GM19023 (cell line): Measurements from ENCODE around the gene TNFAIP8.

Experiments used
- ATAC-seq: cut with Tn5 transposase; IDR thresholded peaks from one replicate; pipeline ENCODE4 v1.9.1; 2021; ENCODE audit warnings: mild to moderate bottlenecking, moderate library complexity; ENCODE audit not compliant: unreplicated experiment

Gene TNFAIP8

DNA sequence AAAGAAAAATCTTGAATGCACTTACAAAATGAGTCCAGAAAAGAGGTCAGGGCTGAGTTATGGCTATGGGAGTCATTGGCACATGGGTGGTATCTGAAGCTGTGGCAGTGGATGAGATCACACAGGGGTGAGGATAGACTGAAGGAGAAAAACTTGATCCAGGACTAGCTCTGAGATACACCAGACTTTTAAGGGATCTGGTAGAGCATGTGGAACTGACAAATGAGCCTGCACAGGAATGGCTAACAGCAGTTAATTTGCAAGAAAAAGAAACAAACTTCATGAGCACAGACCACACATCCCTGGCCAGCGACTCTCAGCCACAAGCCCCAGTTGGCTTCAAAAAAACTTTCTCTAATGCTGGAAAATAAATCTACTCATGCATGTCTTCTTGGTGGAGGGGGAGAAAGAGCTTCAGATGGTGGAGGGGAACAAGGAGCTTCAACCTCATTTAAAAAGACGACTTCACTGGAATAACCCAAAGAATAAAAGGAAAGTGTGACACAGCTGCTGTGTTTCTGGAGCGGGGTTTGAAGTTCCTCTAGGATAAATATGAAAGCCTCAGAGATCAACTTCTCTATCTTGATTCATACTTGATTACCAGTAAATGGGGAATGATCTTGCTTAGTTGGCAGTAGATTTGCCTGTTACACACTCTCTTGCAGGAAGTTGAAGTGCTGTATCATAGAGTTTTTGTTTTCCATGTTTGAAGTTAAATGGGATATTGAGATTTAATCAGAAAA, 33.6 kb downstream of the TNFAIP8 start:
- no peak for ATAC-seq

DNA sequence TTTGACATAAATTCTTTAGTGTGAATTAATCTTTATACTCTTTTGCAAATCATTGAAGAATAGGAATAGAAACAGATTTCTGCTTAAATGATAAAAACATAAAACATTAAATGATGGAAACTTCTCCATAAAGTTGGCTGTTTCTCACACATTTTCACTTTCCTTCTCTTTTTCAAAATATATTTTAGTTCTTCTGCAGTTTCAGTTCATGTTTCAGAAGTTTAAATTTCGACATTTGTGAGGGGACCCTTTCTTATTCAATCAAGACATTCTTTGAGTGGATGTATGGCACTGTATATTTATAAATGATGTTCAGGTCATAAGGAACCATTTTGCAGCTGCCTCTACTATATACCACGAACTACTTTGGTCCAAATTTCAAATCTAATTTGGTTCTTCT, 34.6 kb downstream of the TNFAIP8 start:
- ATAC-seq: no peak

DNA sequence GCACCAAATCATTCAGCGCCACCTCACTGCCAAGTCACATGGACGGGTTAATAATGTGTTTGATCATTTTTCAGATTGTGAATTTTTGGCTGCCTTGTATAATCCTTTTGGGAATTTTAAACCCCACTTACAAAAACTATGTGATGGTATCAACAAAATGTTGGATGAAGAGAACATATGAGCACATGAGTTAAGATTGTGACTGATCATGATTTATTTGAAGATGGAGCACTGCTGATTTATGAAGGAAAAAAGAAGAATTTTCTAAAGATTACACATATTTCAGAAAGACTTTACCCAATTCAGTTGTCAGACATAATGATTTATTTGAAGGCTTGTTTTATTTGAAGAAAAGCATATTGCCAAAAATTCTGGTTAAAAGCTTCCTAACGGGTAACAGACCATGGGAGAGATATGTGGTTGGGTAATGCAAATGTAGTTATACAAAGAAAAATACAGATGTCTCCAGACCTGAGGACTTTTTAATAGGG, 37.4 kb downstream of the TNFAIP8 start:
- ATAC-seq: no peak

DNA sequence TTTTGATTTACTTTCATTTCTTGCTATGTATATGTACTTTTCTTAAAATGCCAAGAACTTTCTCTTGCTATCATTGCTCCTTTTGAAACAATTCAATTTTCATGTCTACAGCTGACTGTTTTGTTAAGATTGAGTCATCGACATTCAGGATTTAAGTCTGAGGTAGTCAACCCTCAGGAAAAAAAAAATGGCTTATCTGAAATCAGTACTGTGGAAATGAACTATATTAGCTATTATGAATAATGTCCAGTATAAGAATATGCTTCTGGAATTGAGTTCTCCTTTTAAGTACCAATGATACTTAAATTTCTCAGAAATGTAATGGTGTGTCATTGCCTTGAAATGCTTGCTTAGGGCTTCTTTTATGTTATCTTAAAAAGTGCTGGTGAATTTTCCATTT, 37.9 kb downstream of the TNFAIP8 start:
- ATAC-seq: no peak

DNA sequence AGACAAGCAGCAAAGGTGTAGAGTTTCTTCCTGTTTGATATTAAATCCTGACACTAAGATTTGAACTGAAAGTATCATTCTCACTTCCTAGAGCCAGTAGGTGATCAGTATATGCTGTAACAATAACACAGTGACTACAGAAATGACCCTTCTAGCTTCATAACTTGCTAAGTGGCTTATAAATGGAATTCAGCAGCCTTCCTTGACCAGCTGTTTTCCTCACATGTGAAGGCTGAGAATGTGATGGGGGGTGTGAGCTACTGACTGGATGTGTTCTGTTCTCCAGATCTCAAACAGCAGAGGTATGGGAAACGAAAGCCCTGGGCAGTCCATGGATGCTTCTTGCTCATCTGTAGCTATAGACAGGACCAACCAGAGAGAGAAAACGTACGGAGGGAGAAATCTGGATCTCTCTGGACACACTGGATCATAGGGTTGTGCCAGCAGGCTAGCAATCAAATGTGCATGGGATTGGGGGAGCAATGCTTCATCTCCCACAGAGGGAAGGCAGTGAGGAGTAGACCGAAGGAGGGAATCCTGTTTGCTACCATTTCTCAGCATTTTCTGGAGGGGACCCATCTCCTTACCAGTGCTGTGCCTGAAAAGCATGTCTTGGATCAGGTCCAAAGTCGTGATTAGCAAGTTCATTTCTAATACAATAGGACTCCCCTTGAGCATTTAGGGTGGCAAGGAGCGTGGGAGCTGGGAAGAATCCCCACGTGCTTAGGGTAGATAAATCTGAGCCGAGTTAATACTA, 39.4 kb downstream of the TNFAIP8 start:
- peak; percentile 42 for ATAC-seq

DNA sequence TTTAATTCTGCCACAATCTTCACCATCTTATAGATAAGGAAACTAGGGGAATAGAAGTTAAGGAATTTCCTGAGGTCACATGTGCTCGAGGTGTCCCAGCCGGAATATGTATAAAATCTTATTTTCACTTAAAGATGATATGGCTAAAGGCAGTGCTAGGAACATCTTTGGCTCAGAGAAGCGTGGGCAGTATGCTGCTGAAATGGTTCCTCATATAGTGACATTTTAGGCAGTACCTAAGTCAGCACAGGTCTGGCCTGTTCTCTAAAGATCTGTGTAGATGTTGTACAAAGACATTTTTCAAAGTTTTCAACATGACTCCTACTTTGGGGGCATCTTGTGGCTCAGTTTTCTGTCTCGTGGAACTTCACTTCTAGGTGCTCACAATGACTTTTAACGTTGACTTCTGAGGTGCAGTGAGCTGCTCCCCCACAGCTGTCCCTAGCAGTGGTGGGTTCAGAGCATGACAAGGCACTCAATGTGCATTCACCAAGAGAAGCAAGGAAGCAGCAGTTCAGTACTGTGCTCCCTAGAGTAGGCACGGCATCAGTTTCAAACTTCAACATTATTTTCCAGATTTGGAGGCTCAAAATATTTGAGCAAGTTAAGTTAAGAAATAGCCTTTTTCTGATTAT, 40.3 kb downstream of the TNFAIP8 start:
- peak; percentile 25 for ATAC-seq

DNA sequence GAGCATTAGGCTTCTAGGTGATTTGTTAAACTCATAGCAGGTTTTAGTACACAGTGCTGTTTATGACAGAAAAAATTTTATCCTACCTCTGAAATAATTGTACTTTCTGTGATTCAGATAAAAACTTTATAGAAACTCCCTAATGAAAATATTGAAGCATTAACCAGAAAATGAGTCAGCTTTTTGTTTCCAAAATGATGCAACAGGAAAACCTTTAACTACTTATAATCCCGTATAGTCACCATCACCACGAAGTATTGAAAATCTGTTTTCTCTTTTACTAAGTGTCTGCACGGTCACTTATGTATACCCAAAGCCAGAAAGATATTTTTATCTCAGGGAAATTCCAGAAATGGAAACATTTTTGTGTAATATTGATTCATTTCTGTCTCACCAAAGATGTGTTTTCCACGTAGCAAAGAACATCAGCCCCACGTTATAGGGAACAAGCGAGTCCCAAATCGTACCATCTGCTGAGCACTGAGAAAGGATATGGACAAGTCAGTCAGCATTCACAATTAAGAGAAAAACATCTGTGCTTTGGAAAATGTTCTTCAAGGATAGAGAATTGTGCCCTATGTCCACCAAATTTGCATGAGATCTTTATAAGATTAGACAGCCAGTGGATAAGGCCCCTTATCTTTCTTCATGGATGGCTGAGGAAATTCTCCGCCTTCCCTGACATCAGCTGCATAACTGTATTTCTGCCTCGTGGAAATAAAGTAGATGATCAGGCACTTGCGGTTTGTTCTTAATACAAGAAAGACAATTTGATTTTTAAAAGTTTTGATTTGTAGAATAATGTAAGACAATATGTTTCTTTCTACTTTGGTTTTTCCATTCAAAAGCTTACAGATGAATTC, 41.9 kb downstream of the TNFAIP8 start:
- peak; percentile 60 for ATAC-seq

DNA sequence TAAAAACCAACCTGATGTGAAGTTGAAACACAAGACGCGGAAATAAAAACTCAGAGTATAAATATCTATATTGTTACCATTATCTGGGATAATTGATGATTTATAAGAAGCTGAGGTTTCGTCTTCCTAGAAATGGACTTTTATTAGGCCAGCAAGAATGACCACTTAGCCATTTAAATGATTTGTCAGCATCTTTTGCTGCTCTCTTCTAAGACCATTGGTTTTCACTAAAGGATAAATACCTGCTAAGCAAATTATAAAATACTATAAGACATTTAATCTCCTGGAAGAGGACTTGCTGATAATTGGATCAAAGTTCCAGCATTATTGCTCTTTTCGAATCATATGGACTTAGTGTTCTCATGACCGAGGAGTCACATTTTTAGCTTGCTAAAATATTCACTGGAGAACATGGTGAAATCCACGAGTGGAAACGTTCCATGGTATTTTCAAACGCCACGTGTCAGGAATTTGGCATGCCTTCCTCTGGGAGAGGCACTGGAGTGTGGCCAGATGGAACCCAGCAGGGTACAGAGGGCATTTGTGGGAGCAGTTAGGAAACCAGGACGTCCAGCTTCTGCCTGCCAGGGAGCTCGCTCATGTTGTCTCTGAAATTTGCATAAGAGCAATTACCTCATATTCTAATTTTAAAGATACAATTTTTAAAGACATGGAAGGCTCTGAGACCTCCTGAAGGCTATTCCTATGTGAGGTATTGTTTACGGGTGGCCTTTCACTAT, 43.1 kb downstream of the TNFAIP8 start:
- no peak for ATAC-seq

DNA sequence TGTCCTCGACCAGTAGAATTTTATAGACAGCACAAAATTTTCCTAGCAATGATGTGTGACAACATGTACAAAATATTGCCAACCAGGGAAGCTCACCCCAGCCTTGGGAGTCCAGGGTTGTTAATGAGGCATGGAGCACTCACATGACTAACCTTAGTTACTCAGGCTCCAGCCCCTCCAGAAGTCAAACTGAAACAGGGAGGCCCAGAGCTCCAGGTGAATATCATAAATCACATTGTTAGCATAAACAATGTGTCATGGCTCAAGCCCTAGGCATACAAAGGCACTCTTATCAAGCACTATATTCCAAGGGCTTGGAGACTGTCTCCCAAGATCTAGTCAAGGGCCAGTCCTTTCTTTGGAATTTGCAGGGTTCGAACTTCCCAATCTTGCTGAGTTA, 44.4 kb downstream of the TNFAIP8 start:
- ATAC-seq: no peak

DNA sequence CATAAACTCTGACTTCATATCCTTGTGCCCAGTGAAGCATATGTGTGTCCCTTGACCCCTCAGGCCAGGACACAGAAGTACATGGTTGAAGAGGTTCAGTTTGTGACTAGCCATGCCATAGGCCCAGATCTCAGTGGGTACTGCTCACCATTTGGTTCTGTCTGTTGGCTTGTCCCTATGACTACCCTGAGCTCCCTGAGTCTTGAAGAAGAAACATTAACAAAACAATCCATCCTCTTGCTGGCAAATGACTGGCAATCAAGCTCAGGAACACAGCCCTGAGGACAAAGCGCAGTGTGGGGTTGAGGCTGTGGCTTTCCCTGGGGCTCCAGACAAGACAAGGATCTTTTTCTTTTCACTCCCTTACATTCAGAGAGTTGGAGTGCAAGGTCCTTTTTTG, 46.3 kb downstream of the TNFAIP8 start:
- no peak for ATAC-seq

DNA sequence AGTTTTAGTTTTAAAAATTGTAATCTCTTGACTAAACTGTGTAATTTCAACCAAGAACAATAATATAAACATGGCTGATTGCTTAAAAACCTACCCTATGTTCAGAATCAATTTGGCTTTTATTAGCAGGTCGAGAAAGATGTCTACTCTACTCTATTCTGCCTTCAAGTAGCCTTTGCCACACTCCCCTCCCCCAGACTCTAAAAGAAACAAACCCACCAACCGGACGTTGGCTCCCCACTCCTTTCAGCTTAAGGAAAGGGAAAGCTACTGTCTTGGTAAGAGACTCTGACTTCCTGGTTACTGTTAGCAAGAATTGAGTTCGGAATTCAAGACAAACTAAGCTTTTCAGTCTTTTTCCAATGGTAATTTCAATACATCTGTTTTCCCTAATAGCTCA, 46.7 kb downstream of the TNFAIP8 start:
- no peak for ATAC-seq

DNA sequence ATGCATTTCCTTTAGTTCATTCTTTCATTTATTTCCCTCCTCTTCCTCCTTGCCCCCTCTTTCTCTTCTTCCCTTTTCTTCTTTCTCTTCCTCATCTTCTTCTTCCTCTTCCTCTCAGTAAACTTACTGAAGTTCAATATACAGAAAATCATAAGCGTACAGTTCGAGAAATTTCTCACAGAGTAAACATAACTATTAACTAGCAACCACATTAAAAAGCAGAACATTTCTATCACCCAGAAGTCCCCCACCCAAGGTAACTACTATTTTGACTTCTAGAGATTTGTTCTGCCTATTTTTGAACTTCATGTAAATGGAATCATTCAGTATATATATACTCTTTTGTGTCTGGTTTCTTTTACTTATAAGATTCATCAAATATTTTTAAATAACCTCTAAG, 48.2 kb downstream of the TNFAIP8 start:
- ATAC-seq: no peak

DNA sequence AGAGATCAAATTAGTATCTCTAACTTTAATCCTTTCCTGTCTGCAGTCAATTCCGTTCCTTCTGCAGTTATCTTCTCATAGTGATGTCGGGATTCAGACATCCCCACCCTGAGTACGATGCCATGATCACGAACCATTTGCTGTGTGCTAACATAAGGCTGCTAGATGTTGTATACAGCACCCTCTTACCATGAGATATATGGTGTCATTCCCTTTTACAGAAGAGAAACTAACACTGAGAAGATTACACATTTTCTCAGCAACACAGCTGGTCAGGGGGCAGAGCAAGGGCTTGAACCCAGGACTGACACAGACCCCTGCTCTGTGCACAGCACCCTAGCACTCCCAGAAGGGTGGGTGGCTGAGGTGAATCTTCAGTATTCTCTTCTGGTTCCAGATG, 49.6 kb downstream of the TNFAIP8 start:
- ATAC-seq: peak; percentile 41

DNA sequence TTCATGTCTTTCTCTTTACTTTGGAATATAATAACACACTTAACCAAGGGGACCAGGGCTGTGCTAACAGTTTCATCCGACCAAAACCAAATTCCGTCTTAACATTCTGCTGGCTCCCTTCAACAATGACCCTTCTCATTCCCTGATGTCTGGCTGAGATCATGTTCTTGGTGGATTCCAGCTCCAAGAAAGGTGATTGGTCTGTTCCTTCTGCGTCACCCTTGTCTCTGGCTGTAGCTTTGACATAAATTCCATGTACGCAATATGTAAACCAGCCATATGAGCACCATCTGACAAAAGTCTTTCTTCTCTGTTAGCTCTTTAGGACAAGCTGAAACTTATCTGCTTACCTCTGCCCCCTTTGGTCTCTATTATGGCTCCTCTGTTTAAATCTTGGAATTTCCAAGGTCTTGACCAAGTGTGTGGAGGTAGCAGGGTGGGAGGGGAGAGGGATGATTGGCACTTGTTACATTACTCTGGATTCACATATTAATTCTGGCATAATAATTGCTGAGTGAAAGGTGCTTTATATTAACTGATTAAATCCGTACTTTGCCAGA, 50.8 kb downstream of the TNFAIP8 start:
- no peak for ATAC-seq

DNA sequence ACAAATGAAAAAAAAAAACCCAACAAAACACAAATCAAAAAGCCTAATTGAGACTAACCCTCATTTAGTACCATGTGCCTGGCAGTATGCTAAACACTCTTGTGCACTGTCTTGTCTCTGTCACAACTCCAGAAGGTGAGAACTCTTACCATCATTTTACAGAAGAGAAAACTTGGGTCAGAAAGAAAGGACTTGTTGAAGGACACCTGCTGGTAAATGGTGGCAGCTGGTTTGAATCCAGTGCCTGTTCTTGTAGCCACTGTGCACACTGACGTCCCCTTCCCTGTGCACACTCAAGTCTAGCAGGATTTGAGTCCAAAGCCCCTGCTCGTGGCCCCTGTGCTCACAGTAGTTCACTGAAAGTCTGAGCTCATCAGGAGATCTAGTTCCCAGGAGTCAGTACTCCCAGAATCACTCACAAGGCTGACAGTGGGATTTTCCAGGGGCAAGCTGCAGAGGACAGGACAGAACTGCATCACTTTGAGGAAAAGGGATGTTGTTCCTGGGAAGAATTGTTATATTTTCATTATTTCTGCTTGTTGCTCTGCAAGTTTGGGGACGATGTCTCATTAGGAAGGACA, 53.5 kb downstream of the TNFAIP8 start:
- no peak for ATAC-seq

DNA sequence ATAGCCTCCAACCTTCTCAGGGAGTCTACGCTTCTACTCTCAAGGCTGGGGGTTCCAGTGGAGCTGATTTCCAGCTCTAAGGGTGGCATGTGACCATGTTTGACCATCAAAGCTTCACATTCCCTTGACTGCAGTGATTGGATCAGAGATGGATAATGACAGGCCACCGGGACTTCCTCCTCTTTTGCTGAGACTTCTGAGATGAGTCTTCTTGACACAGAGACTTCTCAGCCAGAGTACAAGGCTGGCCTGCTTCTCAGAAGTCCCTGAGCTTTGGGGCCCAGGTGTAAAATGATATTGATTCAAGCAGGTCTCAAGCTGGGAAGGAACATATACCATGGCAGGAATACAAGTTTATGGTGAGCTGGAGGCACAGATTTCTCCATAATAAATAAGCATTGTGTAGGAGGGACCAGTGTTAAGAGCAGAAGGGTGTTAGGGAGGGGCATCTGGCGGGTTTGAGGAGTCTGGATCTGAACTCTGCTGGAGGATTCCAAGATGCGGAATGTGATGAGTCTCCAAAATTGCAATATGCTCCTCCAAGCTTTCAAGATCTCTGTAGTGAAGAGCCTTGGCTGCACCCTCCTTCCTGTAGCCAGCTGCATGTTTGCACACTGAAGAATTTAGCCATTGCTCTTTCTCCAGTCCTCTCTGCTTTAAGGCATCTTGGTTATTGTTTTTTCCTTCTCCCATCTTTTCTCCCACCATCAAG, 54.8 kb downstream of the TNFAIP8 start:
- no peak for ATAC-seq

DNA sequence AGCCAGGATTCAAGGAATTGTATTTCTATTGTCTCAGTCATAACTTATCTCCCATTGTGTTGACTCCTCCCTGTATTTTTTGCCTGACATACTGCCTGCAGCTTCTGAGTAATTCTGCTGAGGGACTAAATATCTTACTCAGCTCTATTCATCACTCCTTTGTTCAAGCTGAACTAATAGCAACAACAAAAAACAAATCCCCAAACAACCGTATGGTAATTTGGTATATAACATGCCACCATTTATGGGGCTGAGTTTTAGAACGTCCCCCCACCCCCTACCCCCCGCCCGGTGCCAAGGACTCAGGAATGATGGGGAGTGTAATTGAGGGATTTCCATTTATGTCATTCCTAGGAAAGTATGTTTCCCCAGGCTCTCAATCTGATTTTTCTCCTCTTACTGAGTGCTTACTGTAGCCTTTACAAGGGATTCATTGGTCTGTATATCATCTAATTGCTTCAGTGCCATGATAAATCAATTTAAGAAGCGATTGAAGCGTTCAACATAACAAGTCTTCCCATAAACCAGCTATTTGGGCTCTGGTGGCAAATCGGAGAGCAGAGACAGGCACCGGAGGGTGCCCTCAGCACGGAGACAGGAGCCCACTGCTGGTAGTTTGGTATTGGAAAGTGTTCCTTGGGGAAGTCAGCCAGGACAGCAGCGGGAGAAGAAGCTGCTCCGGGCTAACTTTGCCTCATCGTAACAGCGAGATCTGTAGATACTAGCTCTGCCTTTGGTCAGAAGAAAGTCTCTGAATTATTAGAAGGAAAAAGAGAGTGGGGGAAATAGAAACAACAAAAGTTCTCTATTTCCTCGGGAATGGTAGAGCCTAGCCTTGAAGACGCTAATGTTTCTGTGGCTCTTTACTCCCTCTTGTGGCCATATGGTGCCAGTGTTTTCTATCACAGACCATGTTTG, 55.8 kb downstream of the TNFAIP8 start:
- peak; percentile 52 for ATAC-seq
